VCaP (cell line): ENCODE results near the gene TMEM208.

Source experiments
- H3K27ac ChIP-seq: fragments of 450-650 bp; 2 replicates; pipeline ENCODE4 v1.5.1; 2017
- CTCF ChIP-seq: fragments of 450-650 bp; conservative IDR thresholded peaks from 2 replicates; pipeline ENCODE4 v1.5.1; 2017; ENCODE audit warnings: mild to moderate bottlenecking, moderate library complexity

TMEM208 gene

GRCh38 chr16:67194260-67194659 lies 32.7 kb upstream of the TMEM208 start:
- no peak overlapping the region for H3K27ac ChIP-seq
- TF ChIP-seq CTCF, result no peak

- no peak for TF ChIP-seq CTCF
Observed at GRCh38 chr16:67195676-67196075, 31.3 kb upstream of the TMEM208 start.

GRCh38 chr16:67196881-67197280 lies 30.0 kb upstream of the TMEM208 start:
- H3K27ac ChIP-seq, result no peak overlapping the region
- TF ChIP-seq CTCF, result no peak

More at GRCh38 chr16:67195676-67196075, 31.3 kb upstream of the TMEM208 start:
- no peak overlapping the region for H3K27ac ChIP-seq

- no peak overlapping the region for H3K27ac ChIP-seq
- TF ChIP-seq CTCF, result no peak
Observed at GRCh38 chr16:67197704-67198103, 29.2 kb upstream of the TMEM208 start.

- no peak overlapping the region for H3K27ac ChIP-seq
- TF ChIP-seq CTCF, result no peak; the same call in 1 of the 2 replicates
Observed at GRCh38 chr16:67198238-67198734, 28.6 kb upstream of the TMEM208 start.

GRCh38 chr16:67199011-67199807 lies 27.7 kb upstream of the TMEM208 start, which contains the start of gene ELMO3:
TSS of gene ELMO3 (plus strand) at chr16:67199131. CDS start at chr16:67199327, 196 bp downstream.
- H3K27ac ChIP-seq, result no peak within 1 kb of the TSS
- TF ChIP-seq CTCF, result no peak

GRCh38 chr16:67199808-67200198 lies 27.1 kb upstream of the TMEM208 start:
- H3K27ac ChIP-seq, result no peak overlapping the region
- TF ChIP-seq CTCF, result no peak
